PC-3 (cell line): Measurements from ENCODE around the gene TAF11L11. TPM values are rescaled to one million over a fixed set of nuclear protein-coding genes. Genes with fewer than 3 reads are reported as not detected.
"Not testable (repeated sequence)": the region's sequence is repeated elsewhere in the genome, so short reads cannot be mapped to it uniquely, and the experiment has no call there.

Experiments
- ATAC-seq: fragments of 200-7000 bp; cut with Tn5 transposase; 2 replicates; pipeline ENCODE4 v1.9.1; 2020; ENCODE audit warnings: mild to moderate bottlenecking, moderate library complexity
- Bru-seq: library from RNA; stranded (reverse); fragments of 400-500 nt; gene quantifications from one replicate; lab custom pipeline; 2021; lab: Mats Ljungman, UMichigan
- BruChase-seq, 2 experiments: library from RNA; stranded (reverse); fragments of 400-500 nt; gene quantifications; one replicate each; lab custom pipeline; 2021; lab: Mats Ljungman, UMichigan
- BruUV-seq: library from RNA; stranded (reverse); fragments of 400-500 nt; replicated peaks from 2 replicates; lab custom pipeline; 2021; lab: Mats Ljungman, UMichigan
- CTCF ChIA-PET: fragments of 300-600 bp; sonication (Branson Sonifier 250); formaldehyde crosslinking; loops from one replicate; lab custom pipeline; 2022; ENCODE audit warnings: antibody characterized with exemption; lab: Charles Lee
- POLR2A ChIA-PET: fragments of 300-600 bp; sonication (Branson Sonifier 250); formaldehyde crosslinking; loops from one replicate; lab custom pipeline; 2022; ENCODE audit warnings: antibody characterized with exemption; ENCODE audit not compliant: unreplicated experiment; lab: Charles Lee
- DNase-seq: peaks from one replicate; pipeline ENCODE4 v3.0.0-alpha.2; 2015
- H2AFZ ChIP-seq: fragments of 300-600 bp; sonication (generic); 2 replicates; pipeline ENCODE4 v1.6.0; 2016; ENCODE audit warnings: antibody characterized with exemption, low read length
- H3F3A ChIP-seq: fragments of 300-600 bp; sonication (generic); one replicate; pipeline ENCODE4 v1.6.0; 2017; ENCODE audit warnings: antibody characterized with exemption, low read length, control low read depth, mild to moderate bottlenecking; ENCODE audit not compliant: unreplicated experiment
- H3K27ac ChIP-seq: fragments of 300-600 bp; sonication (generic); 2 replicates; pipeline ENCODE4 v1.5.1; 2016; ENCODE audit warnings: mild to moderate bottlenecking, low read length
- H3K27me3 ChIP-seq: fragments of 300-600 bp; sonication (generic); 2 replicates; pipeline ENCODE4 v1.6.1; 2016; ENCODE audit warnings: low read length, mixed read lengths
- H3K36me3 ChIP-seq: fragments of 300-600 bp; sonication (generic); 2 replicates; pipeline ENCODE4 v1.6.1; 2016; ENCODE audit warnings: low read depth, mixed run types, low read length, mixed read lengths
- H3K4me1 ChIP-seq: fragments of 300-600 bp; sonication (generic); 2 replicates; pipeline ENCODE4 v1.5.1; 2016; ENCODE audit warnings: low read length; ENCODE audit not compliant: insufficient read depth
- H3K4me2 ChIP-seq: fragments of 300-600 bp; sonication (generic); 2 replicates; pipeline ENCODE4 v1.6.0; 2016; ENCODE audit warnings: low read length
- H3K4me3 ChIP-seq: fragments of 300-600 bp; sonication (generic); 2 replicates; pipeline ENCODE4 v1.5.1; 2016; ENCODE audit warnings: mild to moderate bottlenecking, low read length, mixed read lengths
- H3K79me2 ChIP-seq: fragments of 300-600 bp; sonication (generic); 2 replicates; pipeline ENCODE4 v1.6.1; 2017; ENCODE audit warnings: low read length, mixed read lengths
- H3K9ac ChIP-seq: fragments of 300-600 bp; sonication (generic); 2 replicates; pipeline ENCODE4 v1.6.0; 2016; ENCODE audit warnings: mild to moderate bottlenecking, low read length
- H3K9me2 ChIP-seq: fragments of 300-600 bp; sonication (generic); replicated peaks from 2 replicates; pipeline ENCODE4 v1.6.1; 2016; ENCODE audit warnings: mixed run types, low read length, mixed read lengths
- H3K9me3 ChIP-seq: fragments of 300-600 bp; sonication (generic); 2 replicates; pipeline ENCODE4 v1.6.1; 2016; ENCODE audit warnings: low read length, mixed read lengths
- H4K20me1 ChIP-seq: fragments of 300-600 bp; sonication (generic); 2 replicates; pipeline ENCODE4 v1.6.1; 2016; ENCODE audit warnings: low read length, mixed read lengths
- intact Hi-C: fragments of 100-400 bp; cut with micrococcal nuclease; formaldehyde crosslinking; loops from 2 replicates; pipeline ENCODE4 v1.9.0; 2023
- long read RNA-seq: library from polyadenylated mRNA; unstranded; transcript quantifications from one replicate; pipeline ENCODE4 v2.0.0, GENCODE V29; 2021; ENCODE audit not compliant: unreplicated experiment
- total RNA-seq: library from RNA; depleted of rRNA; stranded (reverse); fragments of >200 nt; gene quantifications from 2 replicates; pipeline ENCODE4 v1.2.3, GENCODE V29; 2014; rRNA removed

TAF11L11 gene
- not detected in 2 replicates for total RNA-seq
- not detected for Bru-seq, nascent RNA
- not detected for BruChase-seq, experiment 1, labeled RNA remaining after a 6-hour chase
- not detected for BruChase-seq, experiment 2, labeled RNA remaining after a 2-hour chase
- long read RNA-seq: 0 reads

DNA sequence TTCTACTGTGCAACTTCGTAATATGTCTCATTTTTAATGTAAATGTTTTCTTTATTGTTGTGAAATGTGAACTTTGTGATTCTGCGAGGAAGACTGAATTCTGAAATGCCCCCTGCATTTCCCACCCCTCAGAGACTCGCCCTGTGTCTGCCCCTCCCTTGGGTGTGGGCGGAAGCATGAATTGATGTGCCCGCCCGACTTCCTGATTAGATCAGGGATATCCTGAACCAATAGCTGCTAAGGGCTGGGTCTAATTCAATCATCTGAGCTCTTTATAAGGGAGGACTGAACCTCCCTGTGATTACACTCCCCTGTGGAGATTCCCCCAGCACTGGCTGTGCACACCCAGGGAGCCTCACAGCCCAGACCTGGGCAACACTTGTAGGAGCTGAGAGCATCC, at the start of gene TAF11L11:
Gene TAF11L11 (plus strand): TSS at position 304 of the 400 bp plus-strand sequence.
- H3K4me1 ChIP-seq, H3K4me2 ChIP-seq, DNase-seq, H4K20me1 ChIP-seq, H3K9me2 ChIP-seq, H3K27me3 ChIP-seq, ATAC-seq, CTCF ChIA-PET, H3K36me3 ChIP-seq, H2AFZ ChIP-seq, H3K79me2 ChIP-seq, H3K9me3 ChIP-seq, BruUV-seq, POLR2A ChIA-PET, H3K9ac ChIP-seq, H3F3A ChIP-seq, intact Hi-C loops, H3K27ac ChIP-seq, H3K4me3 ChIP-seq: not testable (repeated sequence)

DNA sequence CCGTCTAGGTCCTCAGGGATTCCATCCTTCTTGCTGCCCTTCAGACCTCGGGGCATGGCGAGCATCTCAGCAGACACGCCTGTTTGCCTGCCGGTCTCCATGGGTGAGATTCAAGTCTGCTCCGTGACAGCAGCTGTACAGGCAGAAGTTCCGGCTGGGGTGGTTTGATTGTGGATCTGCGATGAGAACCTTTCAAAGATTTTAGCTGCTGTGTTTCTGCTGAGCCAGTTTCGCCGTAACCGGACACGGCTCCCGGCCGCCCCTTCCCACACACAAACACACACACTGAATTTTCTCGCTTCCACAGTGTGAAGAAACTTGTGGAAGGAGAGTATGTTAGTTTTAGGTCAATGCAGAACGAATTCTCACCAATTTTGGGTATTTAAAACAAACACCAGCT, 18.3 kb upstream of the TAF11L11 start, which contains the start of gene TAF11L7:
Gene TAF11L7 (minus strand): TSS at position 101 of the 400 bp plus-strand sequence.
- H3K27ac ChIP-seq, H3K9ac ChIP-seq, POLR2A ChIA-PET, H3K4me3 ChIP-seq, intact Hi-C loops, H3K9me2 ChIP-seq, ATAC-seq, H3K36me3 ChIP-seq, BruUV-seq, H2AFZ ChIP-seq, H3K4me1 ChIP-seq, H3K9me3 ChIP-seq, H4K20me1 ChIP-seq, H3K4me2 ChIP-seq, H3F3A ChIP-seq, H3K27me3 ChIP-seq, CTCF ChIA-PET, H3K79me2 ChIP-seq, DNase-seq: not testable (repeated sequence)

GRCh38 chr5:17590860-17591259, 13.1 kb upstream of the TAF11L11 start, which contains the start of gene TAF11L8:
TAF11L8 (minus strand) TSS chr5:17590960.
- DNase-seq, H4K20me1 ChIP-seq, H3K9me2 ChIP-seq, H3K9me3 ChIP-seq, H3K4me3 ChIP-seq, CTCF ChIA-PET, H3K9ac ChIP-seq, H3K27ac ChIP-seq, intact Hi-C loops, ATAC-seq, BruUV-seq, POLR2A ChIA-PET, H3K4me1 ChIP-seq, H3K36me3 ChIP-seq, H3K79me2 ChIP-seq, H3F3A ChIP-seq, H3K27me3 ChIP-seq, H3K4me2 ChIP-seq, H2AFZ ChIP-seq: not testable (repeated sequence)

GRCh38 chr5:17594255-17594654, 9.7 kb upstream of the TAF11L11 start, which contains the start of gene TAF11L9:
TAF11L9 (minus strand) TSS chr5:17594394.
- H3K79me2 ChIP-seq, H3F3A ChIP-seq, CTCF ChIA-PET, H3K27ac ChIP-seq, H4K20me1 ChIP-seq, POLR2A ChIA-PET, intact Hi-C loops, H3K4me2 ChIP-seq, BruUV-seq, H3K27me3 ChIP-seq, H3K4me1 ChIP-seq, DNase-seq, H3K9me2 ChIP-seq, H3K9me3 ChIP-seq, H3K9ac ChIP-seq, H3K4me3 ChIP-seq, ATAC-seq, H3K36me3 ChIP-seq, H2AFZ ChIP-seq: not testable (repeated sequence)

- H3K9ac ChIP-seq, H3K27ac ChIP-seq, H3K79me2 ChIP-seq, H3F3A ChIP-seq, H3K4me3 ChIP-seq, H3K4me1 ChIP-seq, ATAC-seq, H3K36me3 ChIP-seq, H3K4me2 ChIP-seq, H4K20me1 ChIP-seq, CTCF ChIA-PET, H3K9me2 ChIP-seq, POLR2A ChIA-PET, intact Hi-C loops, H2AFZ ChIP-seq, H3K9me3 ChIP-seq, BruUV-seq, H3K27me3 ChIP-seq, DNase-seq: not testable (repeated sequence)
Observed at GRCh38 chr5:17597728-17598127, 6.3 kb upstream of the TAF11L11 start, which contains the start of gene TAF11L10. TAF11L10 (minus strand) TSS chr5:17597828.
